Measurements from ENCODE around the gene SGMS1.

The SGMS1 gene

DNA sequence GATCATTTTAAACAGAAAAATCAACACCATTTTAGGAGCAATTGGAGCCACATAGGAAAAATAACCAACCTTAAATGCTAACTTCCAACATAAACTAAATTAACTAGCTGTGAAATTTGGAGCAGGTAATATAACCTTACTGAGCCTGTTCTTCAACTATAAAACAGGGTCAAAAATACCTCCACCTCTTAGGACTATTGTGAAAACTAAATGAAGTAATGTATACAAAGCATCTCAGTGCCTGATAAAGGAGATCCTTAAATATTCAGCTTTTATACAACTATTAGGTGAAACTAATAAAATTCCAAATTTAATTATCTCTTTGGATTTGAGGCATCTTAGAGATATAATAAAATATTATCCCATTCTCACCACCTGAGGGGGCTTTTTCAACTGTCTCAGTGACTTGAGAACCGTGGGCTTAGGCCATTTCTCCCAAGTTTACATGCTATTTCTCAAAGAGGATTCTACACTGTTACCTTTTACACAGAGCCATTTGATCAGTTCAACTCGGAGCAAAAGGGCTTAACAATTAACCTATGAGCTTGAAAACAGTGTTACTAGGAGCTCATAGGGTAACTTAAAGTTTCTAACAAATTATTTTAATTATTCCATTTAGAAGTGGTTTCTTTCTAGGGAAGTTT lies 207.5 kb downstream of the SGMS1 start:
- DNase-seq: no peak

- DNase-seq: no peak
These were observed 208.5 kb downstream of the SGMS1 start for GRCh38 chr10:50415292-50415691.

DNA sequence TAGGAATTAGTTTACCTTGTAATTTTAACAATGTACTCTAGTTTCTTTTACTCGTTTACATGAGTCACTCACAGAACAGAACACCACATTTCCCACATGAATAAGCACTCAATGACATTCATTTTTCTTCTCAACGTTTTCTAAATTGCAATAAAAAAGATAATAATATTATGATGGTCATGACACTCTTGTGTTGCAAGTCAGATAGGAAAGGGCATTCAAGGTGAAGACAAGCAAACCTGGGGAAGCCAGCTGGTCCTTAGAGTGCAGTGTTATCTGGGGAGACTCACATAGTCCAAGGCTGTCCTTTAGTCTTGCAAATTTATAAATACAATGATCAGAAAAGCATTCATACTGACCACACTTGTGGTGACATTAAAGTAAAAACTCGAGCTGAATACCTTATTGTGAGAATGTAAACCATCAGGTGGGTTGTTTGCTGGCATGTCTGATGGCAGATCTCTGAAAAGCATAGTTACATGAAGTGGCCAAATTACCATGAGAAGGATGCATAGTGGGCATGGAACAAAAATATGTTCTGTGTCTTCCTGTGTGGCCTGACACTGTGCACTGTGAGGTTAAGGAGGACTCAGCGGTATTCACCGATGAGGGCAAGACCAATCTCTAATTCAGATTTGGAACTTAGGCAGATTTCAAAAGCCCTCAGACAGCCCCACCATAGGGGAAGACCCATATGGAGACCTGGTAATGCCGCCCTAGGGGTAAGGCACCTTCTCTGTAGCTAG lies 213.5 kb downstream of the SGMS1 start:
- no peak for DNase-seq

DNA sequence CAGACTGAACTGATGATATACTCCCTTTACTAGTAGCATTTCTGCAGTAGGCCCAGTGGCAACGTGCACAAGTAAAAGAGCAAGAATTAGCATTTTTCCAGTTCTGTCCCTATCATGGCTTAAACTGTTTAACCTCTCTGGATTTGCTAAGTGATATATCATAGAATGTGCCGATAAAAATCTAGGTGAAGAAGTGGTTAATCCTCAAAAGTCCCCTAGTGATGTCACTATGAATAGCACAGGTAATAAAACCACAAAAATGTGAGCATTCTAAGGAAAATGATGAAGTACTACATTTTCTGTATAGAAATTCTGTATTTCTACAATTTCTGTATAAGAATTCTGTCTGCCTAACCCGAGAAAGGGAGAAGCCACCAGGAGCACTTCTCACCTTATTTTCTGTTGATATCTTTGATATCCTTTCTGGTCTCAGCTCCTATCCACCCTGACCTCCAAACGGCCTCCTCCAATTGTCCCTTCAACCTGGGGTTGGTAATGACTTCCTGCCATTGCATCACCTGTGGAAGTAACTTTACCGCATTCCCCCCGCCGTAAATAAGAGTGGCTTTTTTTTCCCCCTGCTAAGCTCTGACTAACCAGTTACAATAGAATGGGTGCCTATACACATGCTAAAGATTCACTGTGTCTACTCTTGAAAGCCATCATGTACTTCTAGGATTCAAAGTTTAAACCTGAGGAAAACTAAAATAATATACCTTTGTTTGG lies 216.5 kb downstream of the SGMS1 start:
- DNase-seq: no peak

- DNase-seq: no peak
These were observed 217.2 kb downstream of the SGMS1 start for GRCh38 chr10:50406457-50407070.

- no peak for DNase-seq
These were observed 218.0 kb downstream of the SGMS1 start for GRCh38 chr10:50405723-50406122.

GRCh38 chr10:50404021-50404773 lies 219.6 kb downstream of the SGMS1 start:
- DNase-seq: no peak

GRCh38 chr10:50403074-50403473 lies 220.7 kb downstream of the SGMS1 start:
- DNase-seq: no peak

GRCh38 chr10:50402466-50402865 lies 221.3 kb downstream of the SGMS1 start:
- DNase-seq: no peak

DNA sequence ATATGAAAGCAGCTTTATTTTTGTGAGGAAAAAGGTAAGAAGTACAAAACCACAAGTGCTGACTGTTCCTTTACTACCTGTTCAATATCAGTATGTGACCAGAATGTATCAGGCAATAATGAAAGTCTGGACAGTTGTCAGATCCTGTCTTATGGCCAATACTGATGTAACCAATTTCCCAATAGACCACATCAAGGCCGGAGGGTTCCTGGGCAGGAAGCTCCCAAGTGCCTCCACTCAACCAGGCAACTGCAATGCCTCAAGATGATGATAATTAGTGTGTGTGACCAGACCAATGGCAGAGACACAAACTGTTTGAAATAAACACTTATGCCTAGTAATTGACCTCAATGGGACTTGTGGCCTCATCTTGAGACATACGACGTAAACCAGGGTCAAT lies 223.1 kb downstream of the SGMS1 start:
- no peak for DNase-seq

GRCh38 chr10:50398823-50399222 lies 224.9 kb downstream of the SGMS1 start:
- no peak for DNase-seq

GRCh38 chr10:50398381-50398780 lies 225.4 kb downstream of the SGMS1 start:
- DNase-seq: no peak

- DNase-seq: no peak
These were observed 226.2 kb downstream of the SGMS1 start for GRCh38 chr10:50397312-50398140.

DNA sequence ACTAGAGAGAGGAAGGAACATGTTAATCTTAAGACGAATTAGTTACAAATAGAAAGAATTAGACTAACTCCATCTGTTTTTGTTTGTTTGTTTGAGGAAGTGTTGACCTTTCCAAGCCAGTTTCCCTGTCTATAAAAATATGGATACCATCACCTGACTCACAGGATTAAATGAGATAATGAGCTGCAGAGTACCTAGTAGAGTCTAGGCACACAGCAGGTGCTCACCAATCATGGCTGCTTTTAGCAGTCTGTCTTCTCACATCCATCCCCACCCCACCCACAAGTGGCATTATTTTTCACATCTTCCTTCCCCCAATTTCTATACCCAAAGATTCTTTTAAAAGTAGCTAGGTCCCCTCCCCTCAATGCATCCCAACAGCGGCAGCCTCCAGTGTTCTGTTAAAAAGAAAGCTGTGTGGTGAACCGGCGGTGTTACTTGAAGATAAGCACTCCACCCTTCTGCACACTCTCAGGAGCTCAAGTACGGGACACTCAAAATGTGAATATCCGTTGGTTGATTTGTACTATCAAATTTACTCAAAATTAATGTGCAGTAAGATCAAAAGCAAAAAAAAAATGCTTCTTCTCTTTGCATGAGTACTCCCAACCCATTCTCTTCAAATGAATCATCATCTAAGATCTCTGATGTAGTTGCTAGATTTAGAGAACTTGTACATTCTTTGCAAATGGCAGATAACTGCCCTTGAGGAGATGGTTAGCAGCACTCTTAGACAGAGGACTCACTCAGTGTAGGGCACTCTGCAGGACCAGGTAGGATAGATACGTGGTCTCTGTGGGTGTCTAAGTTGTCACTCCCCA lies 227.1 kb downstream of the SGMS1 start:
- DNase-seq: peak; percentile 62

GRCh38 chr10:50395851-50396250 lies 227.9 kb downstream of the SGMS1 start:
- DNase-seq: no peak

GRCh38 chr10:50395271-50395670 lies 228.5 kb downstream of the SGMS1 start:
- no peak for DNase-seq

GRCh38 chr10:50394832-50395231 lies 228.9 kb downstream of the SGMS1 start:
- DNase-seq: no peak

DNA sequence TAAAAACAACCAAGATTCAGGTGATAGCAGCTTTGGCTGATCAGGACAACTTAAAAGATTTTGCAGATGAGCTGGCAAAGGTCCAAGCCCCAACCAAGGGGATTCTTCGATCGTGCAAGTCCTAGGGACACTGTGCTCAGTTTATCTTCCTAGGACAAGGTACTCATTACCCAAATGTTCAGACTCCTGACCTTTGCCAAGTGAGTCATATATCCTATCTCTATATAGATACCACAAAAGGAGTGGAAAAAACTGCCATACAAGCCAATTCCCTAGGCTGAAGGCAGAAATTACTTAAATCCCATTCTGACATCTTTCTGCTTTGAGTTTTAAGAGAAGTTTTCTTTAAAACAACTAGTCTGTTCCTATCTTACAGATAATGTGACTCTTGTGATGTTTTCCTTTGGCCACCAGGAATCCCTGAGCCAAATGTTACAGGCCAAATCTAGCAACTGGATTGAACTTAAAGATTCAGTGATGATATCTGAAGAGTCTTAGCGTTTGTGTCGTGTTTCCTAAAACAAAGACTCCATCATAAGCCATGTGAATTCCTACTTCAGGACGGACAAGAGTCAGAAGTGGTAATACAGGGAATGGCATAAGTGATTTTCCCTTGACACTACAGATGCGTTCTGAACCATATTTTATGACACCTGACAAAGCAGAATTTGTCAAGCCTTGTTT lies 229.8 kb downstream of the SGMS1 start:
- DNase-seq: peak; percentile 44

GRCh38 chr10:50392966-50393718 lies 230.6 kb downstream of the SGMS1 start:
- DNase-seq: no peak

DNA sequence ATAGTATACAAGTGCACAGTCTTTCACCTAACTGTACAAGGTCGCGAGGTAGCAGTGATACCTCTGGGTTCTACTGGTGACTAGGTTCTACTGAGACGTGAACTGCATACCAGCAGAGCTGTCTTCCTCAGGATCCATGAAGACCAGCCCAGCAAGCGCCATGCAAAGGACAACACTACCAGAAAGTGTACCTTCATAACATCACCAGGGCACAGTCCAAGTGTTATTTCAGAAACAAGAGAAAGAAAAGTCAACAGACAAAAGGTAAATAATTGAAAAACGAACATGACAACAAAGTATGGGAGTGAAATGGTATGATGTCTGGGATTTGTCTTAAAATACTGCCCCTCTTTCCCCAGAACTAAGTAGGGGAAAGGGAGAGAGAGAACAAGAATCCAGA lies 231.3 kb downstream of the SGMS1 start:
- no peak for DNase-seq
